DMS53 treated with DMSO at 0.1 percent for 48 hours (cell line): Measurements from ENCODE around the gene RXFP3.
"Not testable (repeated sequence)": the region's sequence is repeated elsewhere in the genome, so short reads cannot be mapped to it uniquely, and the experiment has no call there.

Experiments
- DNase-seq: peaks from one replicate; lab custom pipeline; 2025; ENCODE audit not compliant: unreplicated experiment; lab: John Stamatoyannopoulos, UW

RXFP3 gene

GRCh38 chr5:33934176-33934575, 2.0 kb upstream of the RXFP3 start:
- DNase-seq: no peak

GRCh38 chr5:33936004-33936380, 194 bp upstream of the RXFP3 start:
- no peak for DNase-seq

- DNase-seq: no peak
Measured at GRCh38 chr5:33937017-33937706, 976 bp downstream of the RXFP3 start.

GRCh38 chr5:33937707-33938506, 1.7 kb downstream of the RXFP3 start:
- no peak for DNase-seq

GRCh38 chr5:33938507-33938796, 2.3 kb downstream of the RXFP3 start:
- DNase-seq: no peak

GRCh38 chr5:33938881-33939280, 2.7 kb downstream of the RXFP3 start:
- DNase-seq: no peak

GRCh38 chr5:33939556-33940262, 3.5 kb downstream of the RXFP3 start:
- no peak for DNase-seq

- DNase-seq: no peak
Measured at GRCh38 chr5:33941090-33941489, 4.9 kb downstream of the RXFP3 start.

GRCh38 chr5:33944543-33945132, 8.5 kb downstream of the RXFP3 start:
- DNase-seq: no peak

GRCh38 chr5:33952175-33952574, 16.0 kb downstream of the RXFP3 start:
- DNase-seq: not testable (repeated sequence)

- DNase-seq: no peak
Measured at GRCh38 chr5:33957577-33958150, 21.5 kb downstream of the RXFP3 start.

- no peak for DNase-seq
Measured at GRCh38 chr5:33958176-33958575, 22.0 kb downstream of the RXFP3 start.

GRCh38 chr5:33964132-33964700, 28.0 kb downstream of the RXFP3 start:
- DNase-seq: no peak

- no peak for DNase-seq
Measured at GRCh38 chr5:33966805-33967204, 30.6 kb downstream of the RXFP3 start.

- no peak for DNase-seq
Measured at GRCh38 chr5:33968211-33969005, 32.2 kb downstream of the RXFP3 start.

- no peak for DNase-seq
Measured at GRCh38 chr5:33969572-33970452, 33.6 kb downstream of the RXFP3 start.

- DNase-seq: no peak
Measured at GRCh38 chr5:33973271-33973670, 37.1 kb downstream of the RXFP3 start.

- no peak for DNase-seq
Measured at GRCh38 chr5:33975852-33976251, 39.7 kb downstream of the RXFP3 start.

GRCh38 chr5:33976307-33976706, 40.1 kb downstream of the RXFP3 start:
- no peak for DNase-seq
